Left ventricle myocardium inferior (tissue), 1 donor: Measurements from ENCODE around the gene ANO2. TPM values are rescaled to one million over a fixed set of nuclear protein-coding genes. Genes with fewer than 3 reads are reported as not detected.

Experiments
- DNase-seq: peaks from one replicate; pipeline ENCODE4 v3.0.0-alpha.2; 2020
- H3K27ac ChIP-seq: fragments of 200-600 bp; replicated peaks from 2 replicates; pipeline ENCODE4 v1.8.0; 2021
- H3K27me3 ChIP-seq: fragments of 200-600 bp; 2 replicates; pipeline ENCODE4 v1.8.0; 2021; ENCODE audit warnings: low read depth
- H3K36me3 ChIP-seq: fragments of 200-600 bp; 2 replicates; pipeline ENCODE4 v1.8.0; 2021
- H3K4me1 ChIP-seq: fragments of 200-600 bp; 2 replicates; pipeline ENCODE4 v1.8.0; 2021
- H3K4me3 ChIP-seq: fragments of 200-600 bp; 2 replicates; pipeline ENCODE4 v1.8.0; 2021; ENCODE audit warnings: mild to moderate bottlenecking, moderate library complexity
- H3K9me3 ChIP-seq: fragments of 200-600 bp; replicated peaks from 2 replicates; pipeline ENCODE4 v1.8.0; 2021
- CTCF ChIP-seq: fragments of 200-600 bp; IDR thresholded peaks from 2 replicates; pipeline ENCODE4 v1.8.0; 2021; ENCODE audit warnings: antibody characterized with exemption, mild to moderate bottlenecking, borderline replicate concordance
- intact Hi-C: fragments of 100-400 bp; cut with micrococcal nuclease; formaldehyde crosslinking; loops from one replicate; pipeline ENCODE4 v1.11.0; 2022
- total RNA-seq: library from RNA; stranded (reverse); fragmentation: NEBNext Ultra II Directional; extraction: Animal tissue kit (Norgen Biotek cat#: 25700); gene quantifications from one replicate; pipeline ENCODE4 v1.2.1, GENCODE V29; 2021
- donor health status: DM: no; HTN: yes; CAD: no; lungs with severe emphysema.

The ANO2 gene
- total RNA-seq, 1 donor from 2014 or later = 13.0 TPM

GRCh38 chr12:5758347-5758746 lies 186.7 kb downstream of the ANO2 start:
- peaks cover 13% of the 10 kb centered on the region for H3K9me3 ChIP-seq
- no peak overlapping the region for H3K4me3 ChIP-seq
- H3K36me3 ChIP-seq = no peaks in the 10 kb centered on the region
- H3K27ac ChIP-seq = no peak overlapping the region
- no peaks in the 10 kb centered on the region for H3K4me1 ChIP-seq
- intact Hi-C loops = no loop called here
- TF ChIP-seq CTCF = no peak
- peaks cover 17% of the 10 kb centered on the region for H3K27me3 ChIP-seq
- DNase-seq = no peak

- Histone ChIP-seq H3K27ac (no peak overlapping the region), H3K4me1 (no peaks in the 10 kb centered on the region), H3K27me3 (peaks cover 17% of the 10 kb centered on the region), H3K9me3 (peaks cover 13% of the 10 kb centered on the region), H3K36me3 (no peaks in the 10 kb centered on the region), H3K4me3 (no peak overlapping the region)
- no peak for TF ChIP-seq CTCF
- intact Hi-C loops = no loop called here
- DNase-seq = no peak
Observed at GRCh38 chr12:5756338-5756842, 188.7 kb downstream of the ANO2 start.

GRCh38 chr12:5748027-5748426 lies 197.0 kb downstream of the ANO2 start:
- H3K4me3 ChIP-seq = no peak overlapping the region
- H3K27ac ChIP-seq = no peak overlapping the region
- H3K4me1 ChIP-seq = peaks cover 19% of the 10 kb centered on the region
- H3K36me3 ChIP-seq = no peaks in the 10 kb centered on the region
- peaks cover 5% of the 10 kb centered on the region for H3K27me3 ChIP-seq
- intact Hi-C loops = no loop called here
- no peak for DNase-seq
- TF ChIP-seq CTCF = no peak
- H3K9me3 ChIP-seq = no peaks in the 10 kb centered on the region

GRCh38 chr12:5746917-5747316 lies 198.1 kb downstream of the ANO2 start:
- H3K4me1 ChIP-seq = peaks cover 24% of the 10 kb centered on the region
- no peak overlapping the region for H3K27ac ChIP-seq
- H3K4me3 ChIP-seq = no peak overlapping the region
- TF ChIP-seq CTCF = no peak
- intact Hi-C loops = no loop called here
- H3K36me3 ChIP-seq = no peaks in the 10 kb centered on the region
- peaks cover 5% of the 10 kb centered on the region for H3K27me3 ChIP-seq
- DNase-seq = no peak
- H3K9me3 ChIP-seq = no peaks in the 10 kb centered on the region

- DNase-seq = no peak
- no peaks in the 10 kb centered on the region for H3K36me3 ChIP-seq
- intact Hi-C loops = no loop called here
- H3K9me3 ChIP-seq = no peaks in the 10 kb centered on the region
- peaks cover 5% of the 10 kb centered on the region for H3K27me3 ChIP-seq
- H3K4me3 ChIP-seq = no peak overlapping the region
- no peak for TF ChIP-seq CTCF
- peak overlapping the region; percentile 50 for H3K27ac ChIP-seq
- H3K4me1 ChIP-seq = peaks cover 26% of the 10 kb centered on the region
Observed at GRCh38 chr12:5746036-5746908, 198.8 kb downstream of the ANO2 start.
